Bronchial epithelial cell (primary cell): ENCODE data around the gene FBXO28. TPM values are rescaled to one million over a fixed set of nuclear protein-coding genes. Genes with fewer than 3 reads are reported as not detected.
A peak's percentile ranks its signal among the peaks of the same experiment; 100 is the strongest.

Experiments used
- DNase-seq: peaks from one replicate; pipeline ENCODE4 v3.0.0-alpha.2; 2010; ENCODE audit warnings: low read depth
- FAIRE-seq: peaks from 2 replicates; lab custom pipeline; 2011; peaks lifted over from hg19 to GRCh38; lab: Jason Lieb, UNC
- H3K27me3 ChIP-seq: 2 replicates; pipeline ENCODE4 v1.5.1; 2011; ENCODE audit warnings: low read length; ENCODE audit not compliant: control insufficient read depth, insufficient read depth
- H3K36me3 ChIP-seq: 2 replicates; pipeline ENCODE4 v1.5.1; 2011; ENCODE audit warnings: low read length; ENCODE audit not compliant: control insufficient read depth, insufficient read depth
- H3K4me3 ChIP-seq: 2 replicates; pipeline ENCODE4 v1.5.1; 2011; ENCODE audit warnings: mild to moderate bottlenecking, low read depth, low read length, control low read depth
- total RNA-seq: library from RNA; depleted of rRNA; stranded (reverse); fragments of >200 nt; gene quantifications from 2 replicates; pipeline ENCODE4 v1.2.1, GENCODE V29; 2014
- TF ChIP-seq, protein P1 (sequence below): IDR thresholded peaks from 2 replicates; pipeline ENCODE4 v1.5.1; 2011; ENCODE audit warnings: mild to moderate bottlenecking, moderate library complexity, low read length, control low read depth, inconsistent platforms; ENCODE audit not compliant: insufficient read depth, severe bottlenecking

FBXO28 gene
- total RNA-seq, 1 donor from 2014 or later, result 35.8 TPM

DNA sequence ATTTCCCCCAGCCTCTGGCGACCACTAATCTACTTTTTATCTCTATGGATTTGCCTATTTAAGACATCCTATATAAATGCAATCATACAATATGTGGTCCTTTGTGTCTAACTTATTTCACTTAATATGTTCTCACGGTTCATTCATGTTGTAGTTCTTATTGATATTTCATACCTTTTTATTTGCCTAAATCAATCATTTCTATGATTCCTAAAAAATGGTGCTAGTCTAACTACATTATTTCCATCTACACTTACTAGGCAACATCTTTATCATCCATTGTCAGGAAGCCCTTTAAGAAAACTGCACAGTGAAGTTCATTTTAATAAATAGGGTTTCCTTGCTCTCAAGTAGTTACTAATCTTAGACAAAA is 380 bp upstream of the FBXO28 start:
- Histone ChIP-seq H3K4me3 (peak overlapping the region; percentile 95), H3K36me3 (no peaks in the 10 kb centered on the region), H3K27me3 (no peaks in the 10 kb centered on the region)
- TF ChIP-seq, protein P1, sequence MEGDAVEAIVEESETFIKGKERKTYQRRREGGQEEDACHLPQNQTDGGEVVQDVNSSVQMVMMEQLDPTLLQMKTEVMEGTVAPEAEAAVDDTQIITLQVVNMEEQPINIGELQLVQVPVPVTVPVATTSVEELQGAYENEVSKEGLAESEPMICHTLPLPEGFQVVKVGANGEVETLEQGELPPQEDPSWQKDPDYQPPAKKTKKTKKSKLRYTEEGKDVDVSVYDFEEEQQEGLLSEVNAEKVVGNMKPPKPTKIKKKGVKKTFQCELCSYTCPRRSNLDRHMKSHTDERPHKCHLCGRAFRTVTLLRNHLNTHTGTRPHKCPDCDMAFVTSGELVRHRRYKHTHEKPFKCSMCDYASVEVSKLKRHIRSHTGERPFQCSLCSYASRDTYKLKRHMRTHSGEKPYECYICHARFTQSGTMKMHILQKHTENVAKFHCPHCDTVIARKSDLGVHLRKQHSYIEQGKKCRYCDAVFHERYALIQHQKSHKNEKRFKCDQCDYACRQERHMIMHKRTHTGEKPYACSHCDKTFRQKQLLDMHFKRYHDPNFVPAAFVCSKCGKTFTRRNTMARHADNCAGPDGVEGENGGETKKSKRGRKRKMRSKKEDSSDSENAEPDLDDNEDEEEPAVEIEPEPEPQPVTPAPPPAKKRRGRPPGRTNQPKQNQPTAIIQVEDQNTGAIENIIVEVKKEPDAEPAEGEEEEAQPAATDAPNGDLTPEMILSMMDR, result no peak
- DNase-seq (no peak), FAIRE-seq (no peak)

DNA sequence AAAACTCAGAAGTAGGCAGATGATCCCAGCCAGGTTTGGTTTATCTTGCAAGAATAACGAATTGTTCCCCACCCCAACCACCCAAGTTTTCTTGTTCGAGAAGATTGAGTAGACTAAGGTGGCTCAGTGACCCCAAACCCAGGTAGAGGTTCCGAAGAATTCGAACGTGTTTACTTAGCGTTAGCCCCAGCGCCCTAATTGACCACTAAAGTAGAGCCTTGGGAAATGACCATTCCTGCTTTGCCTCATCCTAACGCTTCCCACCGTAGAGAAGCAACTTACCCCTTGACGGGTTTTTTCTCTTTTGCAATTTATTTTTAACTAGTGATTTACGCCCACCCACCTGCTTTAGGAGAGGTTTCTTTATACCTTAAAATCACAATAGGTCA is 870 bp downstream of the FBXO28 start:
- DNase-seq (peak; percentile 6), FAIRE-seq (no peak)
- H3K27me3 ChIP-seq, result no peaks in the 10 kb centered on the region
- peak overlapping the region; percentile 95 for H3K4me3 ChIP-seq
- TF ChIP-seq, protein P1, result no peak
- H3K36me3 ChIP-seq, result no peaks in the 10 kb centered on the region

DNA sequence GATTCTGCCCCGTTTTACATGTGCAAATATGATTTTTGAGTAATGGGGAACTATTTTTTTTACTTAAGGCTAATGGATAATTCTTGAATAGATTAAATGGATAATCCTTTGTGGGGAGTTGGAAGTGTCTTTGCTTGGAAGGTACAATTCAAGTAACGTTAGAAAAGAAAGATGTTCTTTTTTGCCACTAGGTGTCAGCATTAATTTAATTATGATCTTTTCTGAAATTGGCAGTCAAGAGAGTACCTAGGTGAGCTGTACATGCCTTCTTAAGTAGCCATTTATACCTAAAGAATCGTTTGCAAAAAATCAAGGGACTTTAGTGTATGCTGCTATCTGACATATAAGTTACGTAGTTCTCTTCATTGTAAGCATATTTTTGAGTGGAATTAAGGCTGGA is 2.2 kb downstream of the FBXO28 start:
- no peak for FAIRE-seq
- H3K36me3 ChIP-seq, result no peaks in the 10 kb centered on the region
- peak; percentile 81 for DNase-seq
- no peaks in the 10 kb centered on the region for H3K27me3 ChIP-seq
- TF ChIP-seq, protein P1, result peak; percentile 34
- no peak overlapping the region for H3K4me3 ChIP-seq

DNA sequence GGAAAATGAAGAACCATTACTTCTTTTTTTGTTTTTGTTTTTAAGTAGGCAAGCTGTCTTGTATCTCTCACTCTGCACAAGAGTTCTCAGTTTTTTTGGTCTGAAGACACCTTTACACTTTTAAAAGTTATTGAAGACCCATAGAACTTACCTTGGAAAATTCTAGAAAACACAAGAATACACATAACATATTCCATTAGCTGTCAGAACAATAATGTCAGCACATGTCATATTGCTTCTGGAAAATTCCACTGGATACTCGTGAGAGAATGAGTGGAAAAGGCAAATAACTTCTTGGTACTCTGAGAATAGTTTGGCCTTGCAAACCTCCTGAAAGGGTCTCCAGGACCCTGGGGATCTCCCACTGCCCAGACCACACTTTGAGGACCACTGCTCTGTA is 4.8 kb downstream of the FBXO28 start:
- TF ChIP-seq, protein P1, result no peak
- no peak for DNase-seq
- H3K4me3 ChIP-seq, result no peak overlapping the region
- no peaks in the 10 kb centered on the region for H3K27me3 ChIP-seq
- no peaks in the 10 kb centered on the region for H3K36me3 ChIP-seq
- FAIRE-seq, result no peak

DNA sequence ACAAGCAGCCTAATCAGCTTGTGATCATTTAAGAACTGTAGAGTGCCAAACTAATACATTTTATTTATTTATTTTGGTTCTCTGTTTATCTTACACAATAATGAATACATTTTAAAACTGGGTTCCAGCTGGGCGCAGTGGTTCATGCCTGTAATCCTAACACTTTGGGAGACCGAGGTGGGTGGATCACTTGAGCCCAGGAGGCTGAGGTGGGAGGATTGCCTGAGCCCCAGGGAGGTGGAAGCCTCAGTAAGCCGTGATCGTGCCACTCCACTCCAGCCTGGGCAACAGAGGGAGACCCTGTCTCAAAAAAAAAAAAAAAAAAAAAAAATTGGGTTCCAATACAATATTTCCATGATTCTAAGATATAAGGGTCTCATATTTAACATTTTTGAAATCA is 9.2 kb downstream of the FBXO28 start:
- FAIRE-seq (no peak), DNase-seq (no peak)
- TF ChIP-seq, protein P1, result no peak
- H3K36me3 ChIP-seq, result no peaks in the 10 kb centered on the region
- H3K4me3 ChIP-seq, result no peak overlapping the region
- no peaks in the 10 kb centered on the region for H3K27me3 ChIP-seq

DNA sequence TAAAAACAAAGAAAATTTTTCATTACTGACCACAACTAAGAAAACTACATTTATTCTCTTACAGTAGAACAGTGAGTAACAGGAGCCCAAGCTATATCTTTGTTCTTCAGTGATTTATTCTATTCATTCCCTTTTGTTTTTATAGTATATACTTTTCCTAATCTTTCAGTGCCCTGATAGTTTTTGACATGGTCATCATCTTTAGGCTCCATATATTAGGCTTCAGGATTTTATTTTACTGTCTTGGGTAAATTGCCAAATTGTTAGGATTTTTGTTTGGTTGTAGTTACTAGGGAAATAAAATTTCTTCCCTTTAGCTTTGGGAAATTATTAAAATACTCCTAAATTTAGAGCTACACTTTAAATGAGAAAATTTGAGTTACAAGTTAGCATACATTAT is 10.3 kb downstream of the FBXO28 start:
- H3K27me3 ChIP-seq, result no peaks in the 10 kb centered on the region
- DNase-seq (no peak), FAIRE-seq (no peak)
- no peaks in the 10 kb centered on the region for H3K36me3 ChIP-seq
- H3K4me3 ChIP-seq, result no peak overlapping the region
- TF ChIP-seq, protein P1, result no peak
